Fibroblast of peridontal ligament (primary cell): Measurements from ENCODE around the gene AGTRAP.
A peak's percentile ranks its signal among the peaks of the same experiment; 100 is the strongest.

ENCODE experiments used
- DNase-seq: peaks from one replicate; pipeline ENCODE4 v3.0.0-alpha.2; 2010; ENCODE audit errors: extremely low read depth

AGTRAP gene

DNA sequence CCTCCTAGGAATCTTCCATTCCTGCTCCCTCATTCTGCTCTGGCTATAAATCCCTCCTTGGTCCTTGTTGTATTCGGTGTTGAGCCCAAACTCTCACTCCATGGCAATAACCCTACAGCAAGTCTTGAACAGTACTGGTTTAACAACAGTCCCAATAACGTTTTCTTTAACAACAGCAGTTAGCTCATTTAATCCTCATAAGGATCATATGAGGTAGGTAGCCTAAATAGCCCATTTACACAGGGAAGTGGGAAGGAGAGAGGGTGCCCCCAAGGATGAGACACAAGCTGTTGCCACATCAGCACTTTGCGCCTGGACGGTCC, 444 bp upstream of the AGTRAP start:
- DNase-seq: no peak

DNA sequence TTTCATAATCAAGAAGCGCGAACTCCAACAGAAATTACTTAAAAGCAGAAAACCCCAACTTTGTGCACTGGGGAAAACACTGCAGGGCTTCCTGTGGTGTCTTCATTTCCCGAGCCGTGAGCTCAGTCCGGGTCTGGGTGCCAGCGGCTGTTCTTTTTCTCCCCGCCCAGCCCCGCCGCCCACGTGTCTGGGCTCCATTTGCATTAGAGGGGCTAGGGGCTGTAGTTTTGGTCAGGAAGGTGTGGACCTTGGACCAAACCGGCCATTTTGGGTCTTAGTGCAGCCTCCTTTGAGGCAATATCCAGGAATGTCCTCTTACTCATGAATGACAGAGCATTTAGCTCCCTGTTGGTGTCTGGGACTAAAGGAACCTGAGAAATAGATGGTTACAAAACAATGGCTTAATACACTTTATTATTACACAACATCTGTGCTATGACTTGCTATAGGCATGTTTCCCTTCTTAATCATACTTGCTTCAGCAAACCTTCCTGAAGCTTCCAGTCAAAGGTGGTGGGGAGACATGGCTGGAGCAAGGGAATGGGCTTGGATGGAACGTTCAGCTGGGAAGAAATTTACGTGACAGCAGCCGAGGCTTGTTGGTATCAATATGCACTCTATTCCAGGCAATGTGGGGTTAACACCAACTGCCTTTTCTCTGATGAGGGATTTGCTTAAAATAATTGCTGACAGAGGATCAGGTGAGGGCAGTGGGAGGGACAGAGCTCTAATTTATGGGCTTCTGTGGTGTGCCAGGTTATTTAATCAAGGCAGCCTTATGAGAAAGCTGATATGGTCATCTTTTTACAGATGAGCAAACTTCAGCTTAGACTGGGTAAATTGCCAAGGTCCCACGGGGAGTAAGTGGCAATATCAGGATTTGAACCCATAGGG, 1.1 kb downstream of the AGTRAP start:
- peak; percentile 69 for DNase-seq

DNA sequence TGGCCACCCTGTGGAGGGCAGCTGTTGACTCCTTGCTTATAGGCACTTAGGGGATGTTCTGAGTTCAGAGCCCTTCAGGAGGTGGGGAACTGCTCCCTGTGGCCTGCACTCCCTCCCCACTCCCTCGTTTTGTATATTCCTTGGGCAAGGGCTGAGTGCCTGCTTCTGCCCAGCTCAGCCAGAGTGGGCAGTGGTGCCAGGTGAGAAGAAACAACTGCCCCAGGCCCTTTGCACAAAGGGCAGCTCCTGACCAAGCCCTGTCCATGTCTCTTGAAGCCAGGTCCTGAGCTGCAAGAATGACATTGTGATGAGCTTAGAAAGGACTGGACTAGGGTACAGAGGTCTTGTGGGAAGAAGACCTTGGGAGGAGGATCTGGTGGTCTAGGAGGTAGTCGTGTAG, 2.2 kb downstream of the AGTRAP start:
- DNase-seq: no peak

DNA sequence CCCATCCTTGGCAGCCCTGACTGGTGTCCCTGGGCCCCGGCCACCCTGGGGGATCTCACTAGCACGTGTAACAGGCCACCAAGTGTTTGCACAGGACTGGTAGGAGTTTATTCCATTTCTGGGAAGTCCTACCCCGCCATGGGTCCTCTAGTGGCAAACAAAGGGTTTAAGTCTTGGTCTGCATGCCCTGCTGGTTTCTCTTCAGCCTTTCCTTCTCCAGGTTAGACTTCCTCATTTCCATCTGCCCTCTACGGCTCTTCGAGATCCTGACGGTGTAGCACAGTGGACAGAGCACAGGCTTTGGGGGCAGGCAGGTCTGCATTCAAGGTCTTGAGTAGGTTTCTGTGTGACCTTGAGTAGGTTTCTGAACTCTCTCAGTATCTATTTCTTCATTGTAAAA, 2.8 kb downstream of the AGTRAP start:
- DNase-seq: no peak

DNA sequence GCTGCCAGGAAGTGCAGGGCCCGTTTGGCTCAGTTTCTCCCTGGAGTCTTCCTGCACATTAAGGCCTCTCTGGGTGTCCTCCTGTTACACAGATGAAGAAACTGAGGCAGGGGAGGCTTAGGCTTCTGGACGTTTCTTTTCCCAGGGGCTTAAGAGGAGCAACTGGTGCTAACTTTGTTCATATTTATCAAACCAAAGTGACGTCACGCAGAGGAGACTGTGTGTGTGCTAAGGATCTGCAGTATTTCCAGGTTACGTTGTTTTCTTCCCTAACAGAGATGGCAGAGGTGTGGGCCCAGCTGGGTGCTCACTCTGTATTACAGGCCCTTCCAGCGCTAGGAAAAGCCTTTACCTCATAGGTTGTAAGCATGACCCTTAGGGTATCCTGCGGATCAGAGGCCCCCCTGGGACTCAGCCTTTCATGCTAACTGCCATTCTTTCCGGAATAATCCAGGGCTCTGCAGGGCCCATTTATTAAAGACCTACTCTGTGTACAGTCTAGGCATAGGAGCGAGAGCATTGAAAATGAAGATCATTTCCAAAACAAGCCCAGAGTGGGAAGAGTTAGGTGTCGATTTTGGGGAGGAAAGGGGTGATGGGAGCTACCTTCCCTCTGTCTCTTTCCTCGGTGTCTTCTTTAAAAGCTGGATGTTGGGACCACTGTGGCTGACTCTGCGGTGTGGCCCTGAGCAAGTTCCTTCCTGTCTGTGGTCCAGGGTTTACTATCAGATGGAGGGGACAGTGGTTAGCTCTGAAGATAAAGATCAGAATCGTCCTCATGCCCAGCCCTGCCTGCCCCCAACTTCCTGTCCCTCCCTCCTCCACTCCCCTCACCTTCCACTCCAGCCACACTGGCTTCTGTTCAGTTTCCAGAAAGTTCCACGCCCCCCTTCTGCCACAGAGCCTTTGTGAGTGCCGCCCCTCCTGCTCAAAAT, 4.6 kb downstream of the AGTRAP start:
- DNase-seq: no peak

DNA sequence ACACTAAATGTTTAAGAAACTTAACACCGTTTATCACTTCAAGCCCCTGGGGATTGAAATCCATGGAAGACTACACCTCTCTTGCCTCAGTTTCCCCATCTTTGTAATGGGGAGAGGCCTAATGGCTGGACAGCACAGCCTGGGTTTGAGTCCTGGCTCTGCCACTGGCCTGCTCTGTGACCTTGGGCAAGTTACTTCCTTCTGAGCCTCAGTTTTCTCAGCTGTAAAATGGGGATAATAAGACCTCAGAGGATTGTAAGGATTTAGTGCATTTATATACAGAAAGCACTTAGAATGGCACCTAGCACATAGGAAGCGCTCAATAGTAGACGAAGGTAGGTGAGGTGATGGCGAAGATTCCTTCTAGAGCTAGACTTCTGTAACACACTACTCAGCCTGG, 5.5 kb downstream of the AGTRAP start:
- no peak for DNase-seq

DNA sequence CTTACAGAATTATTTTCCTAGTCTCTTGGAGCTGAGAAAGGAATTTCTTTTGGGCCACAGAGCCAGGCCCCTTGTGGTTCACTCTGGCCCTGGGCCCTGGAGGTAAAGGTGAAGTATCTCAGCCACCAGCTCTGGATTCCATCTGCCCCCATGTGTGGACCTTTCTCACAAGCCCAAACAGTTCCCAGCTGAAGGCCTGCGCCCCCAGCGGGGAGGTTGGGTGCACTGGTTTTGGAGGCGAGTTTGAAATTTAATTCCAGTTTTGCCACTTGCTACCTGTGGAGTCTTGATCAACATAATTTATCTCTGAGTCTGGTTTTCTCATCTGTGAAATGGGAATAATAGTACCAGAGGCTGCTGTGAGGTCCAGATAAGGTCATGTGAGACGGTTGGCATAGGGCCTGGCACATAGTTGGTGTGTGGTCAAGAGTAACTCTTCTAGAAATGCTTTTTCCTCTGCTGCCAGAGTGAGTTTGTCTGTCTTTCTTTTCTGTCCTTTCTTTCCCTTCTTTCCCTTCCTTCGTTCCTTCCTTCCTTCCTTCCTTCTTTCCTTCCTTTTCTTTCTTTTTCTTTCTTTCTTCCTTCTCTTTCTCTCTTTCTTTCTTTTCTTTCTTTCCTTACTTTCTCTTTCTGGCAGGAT, 6.1 kb downstream of the AGTRAP start:
- peak; percentile 28 for DNase-seq

DNA sequence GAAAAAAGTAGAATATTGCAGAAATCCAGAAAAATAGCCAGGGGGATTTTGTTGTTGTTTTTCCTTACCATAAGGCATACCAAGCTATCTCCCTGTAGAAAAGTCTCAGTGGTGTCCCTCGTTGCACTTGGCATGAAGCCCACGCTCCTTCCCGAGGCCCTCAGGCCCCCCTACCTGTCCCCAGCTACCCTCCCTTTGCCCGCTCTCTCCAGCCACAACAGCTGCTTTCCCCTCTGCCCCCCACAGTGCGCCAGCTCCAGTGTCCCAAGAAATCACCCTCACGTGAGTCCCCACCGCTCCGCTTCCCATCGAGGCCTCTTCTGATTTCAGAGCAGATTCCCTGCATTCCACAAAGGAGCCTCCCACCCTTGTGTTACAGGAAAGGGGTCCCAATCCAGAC, 8.4 kb downstream of the AGTRAP start:
- no peak for DNase-seq

DNA sequence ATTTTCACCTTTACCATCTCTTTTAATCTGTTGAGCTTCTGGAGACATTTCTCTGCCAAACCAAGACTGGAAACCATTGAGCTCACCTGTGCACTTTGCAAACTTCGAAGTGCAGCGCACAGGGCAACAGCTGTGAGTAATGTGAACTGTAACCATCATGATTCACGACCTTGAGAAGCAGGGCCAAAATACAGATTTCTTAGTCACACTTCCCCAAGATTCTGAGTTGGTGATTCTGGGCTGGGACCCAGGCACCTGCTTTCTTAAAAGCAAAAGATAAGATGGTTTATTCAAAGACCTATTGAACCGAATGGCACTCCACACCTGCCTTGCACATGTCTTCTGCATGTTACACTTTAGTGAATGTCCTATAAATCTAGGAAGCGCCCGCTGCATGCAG, 10.2 kb downstream of the AGTRAP start:
- no peak for DNase-seq

DNA sequence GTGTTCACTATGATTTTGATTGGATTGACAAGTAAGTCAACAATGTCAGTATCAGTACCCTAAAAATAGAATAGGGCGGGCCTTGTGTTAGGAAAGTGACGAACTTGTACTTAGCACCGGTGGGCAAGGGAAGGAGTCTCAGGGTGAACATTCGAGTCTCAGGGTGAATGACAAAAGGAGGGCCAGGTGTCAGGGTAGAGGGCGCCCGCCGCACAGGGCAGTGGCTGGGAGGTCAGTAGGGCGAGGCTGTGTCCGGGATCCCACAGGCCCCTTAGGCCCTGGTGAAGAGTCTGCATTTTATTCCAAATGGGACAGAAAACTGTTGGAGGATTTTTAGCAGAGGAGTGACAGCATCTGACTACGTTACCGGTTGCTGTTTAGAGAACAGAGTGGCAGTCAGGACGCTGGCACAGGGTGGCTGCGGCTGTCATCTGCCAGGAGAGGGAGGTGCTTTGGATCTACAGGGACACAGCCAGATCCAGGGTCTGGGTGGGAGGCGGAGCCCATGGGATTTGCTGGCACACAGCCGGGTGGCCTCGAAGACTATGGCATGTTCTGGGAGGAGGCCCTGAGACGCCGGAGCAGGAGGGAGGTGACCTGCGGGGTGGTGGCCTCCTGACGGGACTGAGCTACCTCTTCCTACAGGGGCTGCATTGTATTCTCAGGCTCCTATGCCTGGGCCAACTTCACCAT, 11.0 kb downstream of the AGTRAP start:
- DNase-seq: no peak

DNA sequence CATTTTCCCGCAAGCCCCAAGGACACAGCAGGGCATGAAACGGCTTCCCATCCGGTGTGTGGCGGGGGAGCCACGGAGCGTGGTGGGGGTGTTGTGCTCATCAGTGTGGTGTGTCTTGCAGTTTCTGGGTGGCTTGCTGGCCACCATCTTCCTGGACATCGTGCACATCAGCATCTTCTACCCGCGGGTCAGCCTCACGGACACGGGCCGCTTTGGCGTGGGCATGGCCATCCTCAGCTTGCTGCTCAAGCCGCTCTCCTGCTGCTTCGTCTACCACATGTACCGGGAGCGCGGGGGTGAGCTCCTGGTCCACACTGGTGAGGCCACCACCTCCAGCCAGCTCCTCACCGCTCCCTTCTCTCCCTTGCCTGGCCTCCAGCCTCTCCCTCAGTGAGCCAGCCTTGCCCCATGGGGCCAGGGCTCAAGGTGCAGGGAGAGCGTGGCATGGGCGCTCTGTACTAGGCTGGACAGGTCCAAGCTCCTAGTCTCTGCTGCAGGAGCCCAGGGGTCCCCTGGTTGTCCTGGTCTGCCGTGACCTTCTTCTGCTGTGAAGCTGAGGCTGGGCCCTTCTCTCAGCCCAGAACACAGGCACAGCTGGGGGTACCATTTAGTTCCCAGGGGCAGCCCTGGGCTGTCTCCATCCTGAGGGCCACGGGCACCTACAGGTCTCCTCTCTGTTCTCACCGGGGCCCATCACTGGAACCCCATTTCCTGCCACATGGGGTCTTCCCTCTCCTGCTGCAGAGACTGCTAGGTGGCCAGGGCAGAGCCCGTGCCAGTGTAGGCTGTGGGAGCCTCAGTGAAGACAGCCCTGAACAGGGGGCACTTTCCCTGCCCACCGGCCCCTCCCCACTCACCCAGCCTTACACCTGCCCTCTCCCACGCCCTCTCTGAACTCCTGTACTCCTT, 12.6 kb downstream of the AGTRAP start:
- DNase-seq: no peak

DNA sequence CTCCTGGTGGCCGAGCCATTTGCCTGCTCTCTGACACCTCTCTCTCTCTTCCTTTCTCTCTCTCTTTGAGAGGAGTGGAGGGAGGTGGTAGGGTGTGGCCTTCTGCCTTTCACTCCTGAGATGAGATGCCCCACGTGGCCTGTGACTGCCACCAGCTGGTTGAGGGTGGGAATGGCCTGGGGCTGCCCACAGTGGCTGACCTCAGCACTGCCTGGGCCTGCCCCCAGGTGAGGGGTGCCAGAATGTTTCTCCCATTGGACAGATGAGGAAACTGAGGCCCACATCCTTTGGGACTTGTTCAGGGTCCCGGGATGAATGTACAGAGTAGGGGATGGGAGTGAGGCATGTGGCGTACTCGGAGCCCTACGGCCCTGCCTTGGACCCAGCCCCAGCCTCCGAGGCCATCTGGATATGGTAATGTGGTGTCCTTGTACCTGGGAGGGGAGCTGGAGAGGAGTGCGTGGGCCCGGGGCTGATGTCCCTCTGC, 13.3 kb downstream of the AGTRAP start:
- DNase-seq: no peak

DNA sequence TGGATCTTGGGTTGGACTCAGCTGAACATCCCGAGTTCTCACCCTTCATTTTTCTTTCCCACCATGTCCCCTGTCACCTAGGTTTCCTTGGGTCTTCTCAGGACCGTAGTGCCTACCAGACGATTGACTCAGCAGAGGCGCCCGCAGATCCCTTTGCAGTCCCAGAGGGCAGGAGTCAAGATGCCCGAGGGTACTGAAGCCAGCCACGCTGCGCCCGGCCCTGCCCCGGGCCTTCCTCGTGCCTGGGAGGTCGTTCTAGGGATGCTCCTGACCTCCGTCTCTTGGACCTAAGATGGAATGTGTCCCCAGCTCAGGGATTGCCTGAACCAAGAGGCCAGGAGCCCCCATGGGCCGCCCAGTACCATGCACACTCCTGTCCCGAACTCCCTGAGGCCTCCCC, 14.1 kb downstream of the AGTRAP start:
- DNase-seq: no peak

DNA sequence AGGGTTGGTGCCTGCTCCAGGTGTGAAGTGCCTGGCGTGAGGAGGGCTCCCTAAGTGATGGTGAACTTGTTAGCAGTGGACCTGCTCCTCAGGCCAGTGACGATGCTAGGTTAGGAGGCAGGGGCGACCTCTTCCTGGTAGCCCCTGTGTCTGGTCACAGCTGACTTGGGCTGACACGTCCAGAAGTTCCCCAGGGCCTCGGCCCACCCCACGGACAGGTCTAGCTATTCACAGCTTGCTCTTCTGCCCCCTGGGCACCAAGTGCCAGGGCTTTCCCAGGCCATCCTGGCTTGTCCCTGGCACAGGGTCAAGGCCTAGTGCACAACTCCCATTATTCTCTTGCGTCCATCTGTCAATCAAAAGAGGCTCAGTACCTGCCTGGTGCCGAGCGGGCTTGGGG, 15.2 kb downstream of the AGTRAP start:
- DNase-seq: no peak

DNA sequence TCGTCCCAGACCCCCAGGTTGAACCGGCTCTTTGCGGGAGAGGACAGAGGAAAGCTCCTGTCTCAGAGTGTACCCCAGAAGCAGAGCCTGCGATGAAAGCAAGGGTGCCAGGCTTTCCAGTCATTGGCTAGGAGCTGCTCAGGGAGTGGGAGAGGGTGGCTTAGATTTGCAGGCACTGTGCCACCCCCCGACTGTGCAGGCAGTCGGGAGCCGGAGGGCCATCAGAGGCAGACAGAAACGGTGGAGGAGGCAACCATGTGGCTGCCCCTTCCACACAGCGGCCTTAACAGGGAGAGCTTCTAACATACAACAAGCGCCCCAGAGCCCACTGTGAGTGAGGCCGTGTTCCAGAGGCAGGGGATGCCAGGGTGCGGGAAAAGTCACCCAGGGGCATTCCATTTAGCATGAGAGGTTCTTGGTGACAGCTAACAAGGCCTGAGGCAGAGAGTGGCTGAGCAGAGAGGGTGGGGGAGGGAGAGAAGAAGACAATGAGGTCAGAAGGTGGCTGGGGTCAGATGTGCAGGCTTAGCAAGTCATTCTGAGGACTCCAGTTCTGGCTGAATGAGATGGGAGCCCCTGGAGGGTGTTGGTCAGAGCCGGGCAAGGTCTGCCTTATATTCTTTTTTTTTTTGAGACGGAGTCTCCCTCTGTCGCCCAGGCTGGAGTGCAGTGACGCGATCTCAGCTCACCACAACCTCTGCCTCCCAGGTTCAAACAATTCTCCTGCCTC, 16.6 kb downstream of the AGTRAP start:
- no peak for DNase-seq

DNA sequence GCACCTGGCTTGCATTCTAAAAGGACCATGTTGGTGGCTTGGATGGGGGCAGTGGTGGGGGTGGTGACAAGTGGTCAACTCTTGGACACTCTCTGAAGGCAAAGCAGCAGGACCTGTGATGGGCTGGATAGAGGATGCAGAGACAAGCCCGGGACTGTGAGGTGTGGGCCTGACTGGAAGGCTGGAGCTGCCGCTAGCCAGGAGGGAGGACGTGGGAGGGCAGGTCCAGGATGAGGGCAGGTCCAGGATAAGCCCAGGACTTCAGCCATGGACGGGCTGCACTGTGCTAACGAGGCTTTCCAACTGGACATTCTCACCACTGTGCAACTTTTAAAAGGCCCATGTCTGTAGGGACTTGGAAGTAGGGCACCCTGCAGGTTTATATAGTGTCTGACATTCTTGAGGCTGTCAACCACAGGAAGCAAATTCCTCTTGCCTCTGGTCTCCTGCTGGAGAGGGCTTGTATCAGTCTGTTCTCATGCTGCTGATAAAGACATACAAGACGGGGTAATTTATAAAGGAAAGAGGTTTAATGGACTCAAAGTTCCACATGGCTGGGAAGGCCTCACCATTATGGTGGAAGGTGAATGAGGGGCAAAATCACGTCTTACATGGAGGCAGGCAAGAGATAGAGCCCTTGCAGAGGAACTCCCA, 17.7 kb downstream of the AGTRAP start:
- DNase-seq: no peak

DNA sequence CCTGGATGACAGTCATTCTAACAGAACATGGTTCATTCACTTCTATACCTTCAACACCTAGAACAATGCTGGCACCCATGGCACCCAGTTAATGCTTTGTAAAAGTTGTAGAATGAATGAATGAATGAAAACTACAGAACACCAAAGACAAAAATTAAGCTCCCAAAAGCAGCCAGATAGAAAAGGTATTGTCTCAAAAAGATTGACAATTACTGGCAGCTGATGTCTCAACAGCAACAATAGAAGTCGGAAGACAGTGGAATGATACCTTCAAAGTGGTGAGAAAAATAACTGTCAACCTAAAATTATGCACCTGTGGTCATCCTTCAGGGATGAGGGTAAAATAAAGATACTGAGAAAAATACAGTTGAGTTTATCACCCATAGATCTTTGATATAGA, 21.1 kb downstream of the AGTRAP start:
- no peak for DNase-seq

DNA sequence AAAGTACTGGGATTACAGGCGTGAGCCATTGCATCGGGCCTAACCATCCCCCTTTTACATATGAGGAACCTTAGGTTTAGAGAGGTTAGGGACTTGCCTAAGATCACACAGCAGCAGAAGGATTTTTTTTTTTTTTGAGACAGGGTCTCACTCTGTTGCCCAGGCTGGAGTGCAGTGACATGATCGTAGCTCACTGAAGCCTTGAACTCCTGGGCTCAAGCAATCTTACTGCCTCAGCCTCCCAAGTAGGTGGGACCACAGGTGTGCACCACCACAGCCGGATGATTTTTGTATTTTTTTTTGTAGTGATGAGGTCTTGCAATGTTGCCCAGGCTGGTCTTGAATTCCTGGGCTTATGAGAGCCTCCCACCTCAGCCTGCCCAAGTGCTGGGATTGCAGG, 23.9 kb downstream of the AGTRAP start:
- DNase-seq: no peak

DNA sequence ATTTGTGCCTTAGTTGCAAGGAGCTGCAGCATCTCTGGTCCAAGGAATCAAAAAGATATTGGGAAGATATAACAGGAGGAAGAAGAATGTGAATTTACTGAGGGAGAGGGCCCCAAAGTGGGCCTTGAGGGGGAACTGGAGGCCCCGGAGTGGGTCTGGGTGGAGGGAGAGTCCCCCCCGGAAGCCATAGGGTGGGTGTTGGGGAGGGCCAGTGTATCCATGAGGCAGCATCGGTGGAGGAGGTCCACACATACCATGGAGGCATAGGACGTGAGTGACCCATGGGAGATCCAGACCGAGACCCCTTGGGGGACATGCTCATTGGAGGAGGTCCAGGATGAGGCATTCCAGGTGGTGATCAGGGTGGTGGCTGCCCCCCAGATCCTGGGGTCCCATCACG, 25.3 kb downstream of the AGTRAP start:
- no peak for DNase-seq
